ENCODE results near the gene FAM222A. TPM values are rescaled to one million over a fixed set of nuclear protein-coding genes. Genes with fewer than 3 reads are reported as not detected.

Gene FAM222A
- total RNA-seq, 1 donor from 2014 or later = 2.4 TPM

- H3K9me3 ChIP-seq = no peaks in the 10 kb centered on the region
- no peak for ATAC-seq
- peak; percentile 41 for DNase-seq
- intact Hi-C loops (cut with DNase I) = no loop called here
- H3K4me1 ChIP-seq = peaks cover 7% of the 10 kb centered on the region
- no peaks in the 10 kb centered on the region for H3K36me3 ChIP-seq
- TF ChIP-seq CTCF (IDR thresholded peaks at IDR 0.05) = no peak
- H3K4me3 ChIP-seq = no peak overlapping the region
- no peaks in the 10 kb centered on the region for H3K27me3 ChIP-seq (ENCODE audit: low read depth)
- H3K27ac ChIP-seq = no peak overlapping the region
These were observed 13.6 kb downstream of the FAM222A start for GRCh38 chr12:109727039-109727723.

- ATAC-seq (no peak), DNase-seq (peak; percentile 27)
- no peaks in the 10 kb centered on the region for H3K36me3 ChIP-seq
- peaks cover 5% of the 10 kb centered on the region for H3K4me1 ChIP-seq
- no peaks in the 10 kb centered on the region for H3K27me3 ChIP-seq (ENCODE audit: low read depth)
- intact Hi-C loops (cut with DNase I) = no loop called here
- TF ChIP-seq CTCF (IDR thresholded peaks at IDR 0.05) = no peak
- no peak overlapping the region for H3K4me3 ChIP-seq
- no peak overlapping the region for H3K27ac ChIP-seq
- no peaks in the 10 kb centered on the region for H3K9me3 ChIP-seq
These were observed 14.4 kb downstream of the FAM222A start for GRCh38 chr12:109727746-109728726.

GRCh38 chr12:109728921-109729320, 15.3 kb downstream of the FAM222A start:
- intact Hi-C loops (cut with DNase I) = no loop called here
- no peak for TF ChIP-seq CTCF (IDR thresholded peaks at IDR 0.05)
- Histone ChIP-seq H3K27me3 (ENCODE audit: low read depth) (no peaks in the 10 kb centered on the region), H3K9me3 (no peaks in the 10 kb centered on the region), H3K4me3 (no peak overlapping the region), H3K27ac (no peak overlapping the region), H3K36me3 (no peaks in the 10 kb centered on the region), H3K4me1 (no peaks in the 10 kb centered on the region)
- no peak for ATAC-seq
- peak; percentile 20 for DNase-seq

GRCh38 chr12:109729371-109729781, 15.8 kb downstream of the FAM222A start:
- TF ChIP-seq CTCF (IDR thresholded peaks at IDR 0.05) = no peak
- no peaks in the 10 kb centered on the region for H3K9me3 ChIP-seq
- no peak overlapping the region for H3K4me3 ChIP-seq
- ATAC-seq = no peak
- no peak overlapping the region for H3K27ac ChIP-seq
- peak; percentile 42 for DNase-seq
- H3K27me3 ChIP-seq (ENCODE audit: low read depth) = no peaks in the 10 kb centered on the region
- intact Hi-C loops (cut with DNase I) = no loop called here
- H3K36me3 ChIP-seq = no peaks in the 10 kb centered on the region
- H3K4me1 ChIP-seq = no peaks in the 10 kb centered on the region

- intact Hi-C loops (cut with DNase I) = no loop called here
- Histone ChIP-seq H3K36me3 (no peaks in the 10 kb centered on the region), H3K27me3 (ENCODE audit: low read depth) (peaks cover 1% of the 10 kb centered on the region), H3K4me1 (no peaks in the 10 kb centered on the region), H3K9me3 (no peaks in the 10 kb centered on the region), H3K4me3 (no peak overlapping the region), H3K27ac (no peak overlapping the region)
- peak; percentile 23 for DNase-seq
- ATAC-seq = no peak
- no peak for TF ChIP-seq CTCF (IDR thresholded peaks at IDR 0.05)
These were observed 16.2 kb downstream of the FAM222A start for GRCh38 chr12:109729801-109730200.
